SK-N-SH treated with all-trans-retinoic acid at 6 μM for 48 hours (cell line): ENCODE data around the gene TNPO3.
"Not testable (repeated sequence)": the region's sequence is repeated elsewhere in the genome, so short reads cannot be mapped to it uniquely, and the experiment has no call there.

Experiments used
- ATAC-seq: fragments of 200-7000 bp; cut with Tn5 transposase; 3 replicates; pipeline ENCODE4 v1.9.1; 2020; ENCODE audit warnings: mild to moderate bottlenecking, moderate library complexity
- ARNTL ChIP-seq: fragments of 450-650 bp; formaldehyde crosslinking; IDR thresholded peaks from 2 replicates; pipeline ENCODE4 v1.5.0; 2020; ENCODE audit warnings: low read depth, mild to moderate bottlenecking, moderate library complexity, borderline replicate concordance
- BACH2 ChIP-seq: fragments of 250-450 bp; sonication (Bioruptor Pico); IDR thresholded peaks from 2 replicates; pipeline ENCODE4 v1.9.0; 2021; ENCODE audit warnings: mild to moderate bottlenecking, borderline replicate concordance
- CSDC2 ChIP-seq: fragments of 250-450 bp; sonication (Bioruptor Pico); IDR thresholded peaks from 2 replicates; pipeline ENCODE4 v1.5.0; 2020; ENCODE audit warnings: mild to moderate bottlenecking, moderate library complexity
- ESRRG ChIP-seq: fragments of 250-450 bp; sonication (Bioruptor Pico); IDR thresholded peaks from 2 replicates; pipeline ENCODE4 v1.6.1; 2021; ENCODE audit warnings: mild to moderate bottlenecking
- OSR1 ChIP-seq: fragments of 250-450 bp; sonication (Bioruptor Pico); IDR thresholded peaks from 2 replicates; pipeline ENCODE4 v1.8.0; 2022; ENCODE audit warnings: moderate library complexity, mild to moderate bottlenecking, inconsistent platforms
- PPARA ChIP-seq: fragments of 250-450 bp; sonication (Bioruptor Pico); IDR thresholded peaks from 2 replicates; pipeline ENCODE4 v1.5.0; 2020; ENCODE audit warnings: mild to moderate bottlenecking, borderline replicate concordance
- RARB ChIP-seq: fragments of 250-450 bp; sonication (Bioruptor Pico); IDR thresholded peaks from 2 replicates; pipeline ENCODE4 v1.8.0; 2021; ENCODE audit warnings: mild to moderate bottlenecking, moderate library complexity
- SNAI2 ChIP-seq: fragments of 250-450 bp; sonication (Bioruptor Pico); IDR thresholded peaks from 2 replicates; pipeline ENCODE4 v1.5.0; 2020; ENCODE audit warnings: mild to moderate bottlenecking, moderate library complexity
- TCF4 ChIP-seq: fragments of 250-450 bp; sonication (Bioruptor Pico); IDR thresholded peaks from 2 replicates; pipeline ENCODE4 v1.8.0; 2021; ENCODE audit warnings: mild to moderate bottlenecking, moderate library complexity, borderline replicate concordance
- TOX ChIP-seq: fragments of 250-450 bp; sonication (Bioruptor Pico); IDR thresholded peaks from 2 replicates; pipeline ENCODE4 v1.8.0; 2021; ENCODE audit warnings: mild to moderate bottlenecking, moderate library complexity, borderline replicate concordance
- ZC3H10 ChIP-seq: fragments of 250-450 bp; sonication (Bioruptor Pico); IDR thresholded peaks from 2 replicates; pipeline ENCODE4 v1.5.1; 2021; ENCODE audit warnings: mild to moderate bottlenecking, moderate library complexity
- ZFP3 ChIP-seq: fragments of 250-450 bp; sonication (Bioruptor Pico); IDR thresholded peaks from 2 replicates; pipeline ENCODE4 v1.5.0; 2020; ENCODE audit warnings: mild to moderate bottlenecking, moderate library complexity
- ZFP30 ChIP-seq: fragments of 450-650 bp; formaldehyde crosslinking; IDR thresholded peaks from 2 replicates; pipeline ENCODE4 v1.5.0; 2022; ENCODE audit warnings: mild to moderate bottlenecking, moderate library complexity
- ZNF565 ChIP-seq: fragments of 450-650 bp; formaldehyde crosslinking; conservative IDR thresholded peaks from 2 replicates; pipeline ENCODE4 v1.5.0; 2020; ENCODE audit warnings: low read depth, mild to moderate bottlenecking, moderate library complexity
- ZNF8 ChIP-seq: fragments of 450-650 bp; formaldehyde crosslinking; IDR thresholded peaks from 2 replicates; pipeline ENCODE4 v1.5.0; 2020; ENCODE audit warnings: mild to moderate bottlenecking, moderate library complexity
- TF ChIP-seq, protein P1 (sequence below): fragments of 250-450 bp; sonication (Bioruptor Pico); IDR thresholded peaks from 2 replicates; pipeline ENCODE4 v1.5.1; 2020; ENCODE audit warnings: low read depth, mild to moderate bottlenecking, moderate library complexity
- TF ChIP-seq, protein P2 (sequence below): fragments of 250-450 bp; sonication (Bioruptor Pico); IDR thresholded peaks from 2 replicates; pipeline ENCODE4 v1.5.0; 2020; ENCODE audit warnings: mild to moderate bottlenecking, moderate library complexity
- TF ChIP-seq, protein P3 (sequence below): fragments of 250-450 bp; sonication (Bioruptor Pico); IDR thresholded peaks from 2 replicates; pipeline ENCODE4 v1.8.0; 2020; ENCODE audit warnings: mild to moderate bottlenecking, moderate library complexity, borderline replicate concordance
- TF ChIP-seq, protein P4 (sequence below): fragments of 250-450 bp; sonication (Bioruptor Pico); IDR thresholded peaks from 2 replicates; pipeline ENCODE4 v1.5.1; 2021; ENCODE audit warnings: mild to moderate bottlenecking, moderate library complexity
- TF ChIP-seq, protein P5 (sequence below): fragments of 250-450 bp; sonication (Bioruptor Pico); IDR thresholded peaks from 2 replicates; pipeline ENCODE4 v1.8.0; 2021; ENCODE audit warnings: low read depth, mild to moderate bottlenecking, moderate library complexity, borderline replicate concordance

TNPO3 gene

DNA sequence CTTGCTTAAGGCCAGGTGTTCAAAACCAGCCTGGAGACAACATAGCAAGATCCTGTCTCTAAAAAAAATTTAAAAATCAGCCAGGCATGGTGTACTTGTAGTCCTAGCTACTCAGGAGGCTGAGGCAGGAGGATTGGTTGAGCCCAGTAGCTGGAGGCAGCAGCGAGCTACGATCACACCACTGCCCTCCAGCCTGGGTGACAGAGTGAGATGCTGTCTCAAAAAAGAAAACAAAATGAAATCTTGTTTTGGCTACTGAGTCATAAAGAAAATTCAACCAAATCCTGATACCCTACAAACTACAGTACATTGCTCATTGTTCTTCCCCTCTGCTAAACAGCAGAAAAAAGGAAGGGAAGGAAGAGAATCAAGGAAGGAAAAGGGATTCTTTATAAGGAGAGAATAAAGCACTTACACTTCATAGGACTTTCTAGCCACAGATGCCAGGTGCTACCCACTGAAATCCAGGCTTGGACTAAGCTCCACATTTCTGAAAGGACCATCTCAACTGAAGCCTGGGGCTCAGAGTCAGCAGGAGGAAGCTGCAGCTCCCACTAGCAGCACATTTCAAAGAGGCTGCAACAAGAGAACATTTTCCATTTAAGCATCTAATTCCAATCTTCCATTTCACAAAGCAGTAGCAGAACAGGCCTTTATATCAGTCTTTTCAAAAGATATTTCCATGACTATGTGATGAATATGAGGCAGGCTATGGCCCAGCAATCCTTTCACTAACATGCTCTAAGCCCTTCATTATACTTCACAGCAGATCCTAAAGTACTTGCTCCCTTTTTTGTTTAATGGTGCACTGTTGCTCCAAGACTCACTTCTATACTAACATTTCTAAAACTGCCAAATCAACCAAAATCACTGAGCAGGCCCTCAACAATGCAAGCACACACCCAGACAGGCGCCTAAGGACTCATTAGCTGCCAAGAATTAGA lies 13.5 kb downstream of the TNPO3 start:
- ATAC-seq: peak; percentile 33; the same call in 1 of the 3 replicates
- TF ChIP-seq, protein P1, sequence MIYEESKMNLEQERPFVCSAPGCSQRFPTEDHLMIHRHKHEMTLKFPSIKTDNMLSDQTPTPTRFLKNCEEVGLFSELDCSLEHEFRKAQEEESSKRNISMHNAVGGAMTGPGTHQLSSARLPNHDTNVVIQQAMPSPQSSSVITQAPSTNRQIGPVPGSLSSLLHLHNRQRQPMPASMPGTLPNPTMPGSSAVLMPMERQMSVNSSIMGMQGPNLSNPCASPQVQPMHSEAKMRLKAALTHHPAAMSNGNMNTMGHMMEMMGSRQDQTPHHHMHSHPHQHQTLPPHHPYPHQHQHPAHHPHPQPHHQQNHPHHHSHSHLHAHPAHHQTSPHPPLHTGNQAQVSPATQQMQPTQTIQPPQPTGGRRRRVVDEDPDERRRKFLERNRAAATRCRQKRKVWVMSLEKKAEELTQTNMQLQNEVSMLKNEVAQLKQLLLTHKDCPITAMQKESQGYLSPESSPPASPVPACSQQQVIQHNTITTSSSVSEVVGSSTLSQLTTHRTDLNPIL: no peak
- no peak for TF ChIP-seq ZFP30
- TF ChIP-seq, protein P2, sequence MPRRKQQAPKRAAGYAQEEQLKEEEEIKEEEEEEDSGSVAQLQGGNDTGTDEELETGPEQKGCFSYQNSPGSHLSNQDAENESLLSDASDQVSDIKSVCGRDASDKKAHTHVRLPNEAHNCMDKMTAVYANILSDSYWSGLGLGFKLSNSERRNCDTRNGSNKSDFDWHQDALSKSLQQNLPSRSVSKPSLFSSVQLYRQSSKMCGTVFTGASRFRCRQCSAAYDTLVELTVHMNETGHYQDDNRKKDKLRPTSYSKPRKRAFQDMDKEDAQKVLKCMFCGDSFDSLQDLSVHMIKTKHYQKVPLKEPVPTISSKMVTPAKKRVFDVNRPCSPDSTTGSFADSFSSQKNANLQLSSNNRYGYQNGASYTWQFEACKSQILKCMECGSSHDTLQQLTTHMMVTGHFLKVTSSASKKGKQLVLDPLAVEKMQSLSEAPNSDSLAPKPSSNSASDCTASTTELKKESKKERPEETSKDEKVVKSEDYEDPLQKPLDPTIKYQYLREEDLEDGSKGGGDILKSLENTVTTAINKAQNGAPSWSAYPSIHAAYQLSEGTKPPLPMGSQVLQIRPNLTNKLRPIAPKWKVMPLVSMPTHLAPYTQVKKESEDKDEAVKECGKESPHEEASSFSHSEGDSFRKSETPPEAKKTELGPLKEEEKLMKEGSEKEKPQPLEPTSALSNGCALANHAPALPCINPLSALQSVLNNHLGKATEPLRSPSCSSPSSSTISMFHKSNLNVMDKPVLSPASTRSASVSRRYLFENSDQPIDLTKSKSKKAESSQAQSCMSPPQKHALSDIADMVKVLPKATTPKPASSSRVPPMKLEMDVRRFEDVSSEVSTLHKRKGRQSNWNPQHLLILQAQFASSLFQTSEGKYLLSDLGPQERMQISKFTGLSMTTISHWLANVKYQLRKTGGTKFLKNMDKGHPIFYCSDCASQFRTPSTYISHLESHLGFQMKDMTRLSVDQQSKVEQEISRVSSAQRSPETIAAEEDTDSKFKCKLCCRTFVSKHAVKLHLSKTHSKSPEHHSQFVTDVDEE (CRISPR knock-in tag): no peak

DNA sequence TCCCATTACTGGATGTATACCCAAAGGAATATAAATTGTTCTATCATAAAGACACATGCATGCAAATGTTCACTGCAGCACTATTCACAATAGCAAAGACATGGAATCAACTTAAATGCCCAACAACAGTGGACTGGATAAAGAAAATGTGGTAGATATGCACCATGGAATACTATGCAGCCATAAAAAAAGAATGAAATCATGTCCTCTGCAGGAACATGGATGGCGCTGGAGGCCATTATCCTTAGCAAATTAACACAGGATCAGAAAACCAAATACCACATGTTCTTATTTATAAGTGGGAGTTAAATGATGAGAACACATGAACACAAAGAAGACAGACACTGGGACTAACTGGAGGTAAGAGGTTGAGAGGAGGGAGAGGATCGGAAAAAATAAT lies 16.4 kb downstream of the TNPO3 start:
- not testable (repeated sequence) for ATAC-seq

DNA sequence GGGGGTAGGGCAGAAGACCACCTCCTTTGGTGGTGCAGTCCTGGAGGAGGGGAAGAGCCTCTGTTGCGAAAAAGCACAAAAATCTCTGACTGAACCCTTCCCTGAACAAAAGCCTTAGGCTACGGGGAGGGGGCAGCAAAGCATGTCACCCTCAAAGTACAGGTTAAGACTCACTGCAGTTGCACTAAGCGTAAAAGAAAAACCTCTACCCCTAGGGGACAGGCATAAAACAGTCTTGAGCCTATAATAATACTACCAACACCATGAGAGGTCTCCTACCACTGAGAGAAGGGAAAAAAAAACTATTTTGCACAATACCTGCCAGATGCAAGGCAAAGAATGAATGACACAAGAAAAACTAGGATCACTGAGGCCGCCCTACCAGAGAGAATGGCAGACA lies 17.3 kb downstream of the TNPO3 start:
- ATAC-seq: no peak
- TF ChIP-seq, protein P2 (CRISPR knock-in tag): no peak
- TF ChIP-seq ZFP30: no peak
- no peak for TF ChIP-seq ZFP3
- TF ChIP-seq ARNTL (CRISPR knock-in tag): no peak
- TF ChIP-seq BACH2 (CRISPR knock-in tag): no peak
- TF ChIP-seq SNAI2 (CRISPR knock-in tag): no peak
- no peak for TF ChIP-seq CSDC2 (CRISPR knock-in tag)
- TF ChIP-seq TCF4 (CRISPR knock-in tag): no peak
- TF ChIP-seq ESRRG (CRISPR knock-in tag): no peak
- TF ChIP-seq ZNF8 (CRISPR knock-in tag): no peak
- TF ChIP-seq ZC3H10 (CRISPR knock-in tag): no peak
- no peak for TF ChIP-seq TOX (CRISPR knock-in tag)
- no peak for TF ChIP-seq RARB
- TF ChIP-seq, protein P3, sequence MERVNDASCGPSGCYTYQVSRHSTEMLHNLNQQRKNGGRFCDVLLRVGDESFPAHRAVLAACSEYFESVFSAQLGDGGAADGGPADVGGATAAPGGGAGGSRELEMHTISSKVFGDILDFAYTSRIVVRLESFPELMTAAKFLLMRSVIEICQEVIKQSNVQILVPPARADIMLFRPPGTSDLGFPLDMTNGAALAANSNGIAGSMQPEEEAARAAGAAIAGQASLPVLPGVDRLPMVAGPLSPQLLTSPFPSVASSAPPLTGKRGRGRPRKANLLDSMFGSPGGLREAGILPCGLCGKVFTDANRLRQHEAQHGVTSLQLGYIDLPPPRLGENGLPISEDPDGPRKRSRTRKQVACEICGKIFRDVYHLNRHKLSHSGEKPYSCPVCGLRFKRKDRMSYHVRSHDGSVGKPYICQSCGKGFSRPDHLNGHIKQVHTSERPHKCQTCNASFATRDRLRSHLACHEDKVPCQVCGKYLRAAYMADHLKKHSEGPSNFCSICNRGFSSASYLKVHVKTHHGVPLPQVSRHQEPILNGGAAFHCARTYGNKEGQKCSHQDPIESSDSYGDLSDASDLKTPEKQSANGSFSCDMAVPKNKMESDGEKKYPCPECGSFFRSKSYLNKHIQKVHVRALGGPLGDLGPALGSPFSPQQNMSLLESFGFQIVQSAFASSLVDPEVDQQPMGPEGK (CRISPR knock-in tag): no peak
- TF ChIP-seq, protein P4, sequence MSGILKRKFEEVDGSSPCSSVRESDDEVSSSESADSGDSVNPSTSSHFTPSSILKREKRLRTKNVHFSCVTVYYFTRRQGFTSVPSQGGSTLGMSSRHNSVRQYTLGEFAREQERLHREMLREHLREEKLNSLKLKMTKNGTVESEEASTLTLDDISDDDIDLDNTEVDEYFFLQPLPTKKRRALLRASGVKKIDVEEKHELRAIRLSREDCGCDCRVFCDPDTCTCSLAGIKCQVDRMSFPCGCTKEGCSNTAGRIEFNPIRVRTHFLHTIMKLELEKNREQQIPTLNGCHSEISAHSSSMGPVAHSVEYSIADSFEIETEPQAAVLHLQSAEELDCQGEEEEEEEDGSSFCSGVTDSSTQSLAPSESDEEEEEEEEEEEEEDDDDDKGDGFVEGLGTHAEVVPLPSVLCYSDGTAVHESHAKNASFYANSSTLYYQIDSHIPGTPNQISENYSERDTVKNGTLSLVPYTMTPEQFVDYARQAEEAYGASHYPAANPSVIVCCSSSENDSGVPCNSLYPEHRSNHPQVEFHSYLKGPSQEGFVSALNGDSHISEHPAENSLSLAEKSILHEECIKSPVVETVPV: no peak
- TF ChIP-seq ZNF565 (CRISPR knock-in tag): no peak
- TF ChIP-seq OSR1 (CRISPR knock-in tag): no peak
- TF ChIP-seq, protein P1: no peak
- no peak for TF ChIP-seq PPARA
- TF ChIP-seq, protein P5, sequence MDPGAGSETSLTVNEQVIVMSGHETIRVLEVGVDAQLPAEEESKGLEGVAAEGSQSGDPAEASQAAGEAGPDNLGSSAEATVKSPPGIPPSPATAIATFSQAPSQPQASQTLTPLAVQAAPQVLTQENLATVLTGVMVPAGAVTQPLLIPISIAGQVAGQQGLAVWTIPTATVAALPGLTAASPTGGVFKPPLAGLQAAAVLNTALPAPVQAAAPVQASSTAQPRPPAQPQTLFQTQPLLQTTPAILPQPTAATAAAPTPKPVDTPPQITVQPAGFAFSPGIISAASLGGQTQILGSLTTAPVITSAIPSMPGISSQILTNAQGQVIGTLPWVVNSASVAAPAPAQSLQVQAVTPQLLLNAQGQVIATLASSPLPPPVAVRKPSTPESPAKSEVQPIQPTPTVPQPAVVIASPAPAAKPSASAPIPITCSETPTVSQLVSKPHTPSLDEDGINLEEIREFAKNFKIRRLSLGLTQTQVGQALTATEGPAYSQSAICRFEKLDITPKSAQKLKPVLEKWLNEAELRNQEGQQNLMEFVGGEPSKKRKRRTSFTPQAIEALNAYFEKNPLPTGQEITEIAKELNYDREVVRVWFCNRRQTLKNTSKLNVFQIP (CRISPR knock-in tag): no peak
